Neural cell (in vitro differentiated cells): ENCODE measurements around the gene G6PD. TPM values are rescaled to one million over a fixed set of nuclear protein-coding genes. Genes with fewer than 3 reads are reported as not detected.

Experiments used
- H2AFZ ChIP-seq: fragments of 200-600, 300-800 bp; sonication (generic), shearing (Covaris generic); 2 replicates; pipeline ENCODE4 v1.6.0; 2014; ENCODE audit warnings: low read depth, mild to moderate bottlenecking, antibody characterized with exemption, low read length, moderate library complexity
- H3F3A ChIP-seq: fragments of 200-600 bp; shearing (Covaris generic); 2 replicates; pipeline ENCODE4 v1.6.1; 2016; ENCODE audit warnings: mild to moderate bottlenecking, moderate library complexity, mixed read lengths, antibody characterized with exemption, low read length; ENCODE audit not compliant: insufficient read depth, poor library complexity, severe bottlenecking
- H3K27ac ChIP-seq: fragments of 200-600, 300-800 bp; sonication (generic), shearing (Covaris generic); 2 replicates; pipeline ENCODE4 v1.5.1; 2014; ENCODE audit warnings: mild to moderate bottlenecking, low read length, moderate library complexity
- H3K27me3 ChIP-seq: fragments of 300-800, 200-600 bp; sonication (generic), shearing (Covaris generic); 2 replicates; pipeline ENCODE4 v1.6.0; 2014; ENCODE audit warnings: mild to moderate bottlenecking, low read depth, low read length, moderate library complexity; ENCODE audit not compliant: insufficient read depth
- H3K36me3 ChIP-seq: fragments of 300-800, 200-600 bp; sonication (generic), shearing (Covaris generic); 2 replicates; pipeline ENCODE4 v1.5.1; 2014; ENCODE audit warnings: mild to moderate bottlenecking, antibody characterized with exemption, low read length, moderate library complexity; ENCODE audit not compliant: insufficient read depth
- H3K4me2 ChIP-seq: fragments of 300-800, 200-600 bp; sonication (generic), shearing (Covaris generic); 2 replicates; pipeline ENCODE4 v1.6.0; 2014; ENCODE audit warnings: mild to moderate bottlenecking, low read length
- H3K4me3 ChIP-seq: fragments of 300-800, 200-600 bp; sonication (generic), shearing (Covaris generic); 2 replicates; pipeline ENCODE4 v1.5.1; 2014; ENCODE audit warnings: mild to moderate bottlenecking, low read length, moderate library complexity
- H3K79me2 ChIP-seq: fragments of 200-600 bp; shearing (Covaris generic); replicated peaks from 2 replicates; pipeline ENCODE4 v1.6.0; 2014; ENCODE audit warnings: mild to moderate bottlenecking, low read length, moderate library complexity; ENCODE audit not compliant: insufficient read depth
- H3K9ac ChIP-seq: fragments of 300-800, 200-600 bp; sonication (generic), shearing (Covaris generic); 2 replicates; pipeline ENCODE4 v1.6.1; 2016; ENCODE audit warnings: mild to moderate bottlenecking, low read length, mixed read lengths
- H3K9me2 ChIP-seq: fragments of 200-600 bp; shearing (Covaris generic); 2 replicates; pipeline ENCODE4 v1.6.1; 2016; ENCODE audit warnings: mild to moderate bottlenecking, low read length, mixed read lengths; ENCODE audit not compliant: insufficient read depth
- H3K9me3 ChIP-seq: fragments of 200-600, 300-800 bp; sonication (generic), shearing (Covaris generic); 2 replicates; pipeline ENCODE4 v1.6.1; 2016; ENCODE audit warnings: mild to moderate bottlenecking, mixed run types, low read length, moderate library complexity, mixed read lengths
- H4K20me1 ChIP-seq: fragments of 200-600 bp; shearing (Covaris generic); 2 replicates; pipeline ENCODE4 v1.6.1; 2016; ENCODE audit warnings: mild to moderate bottlenecking, mixed run types; ENCODE audit not compliant: insufficient read depth
- CTCF ChIP-seq: fragments of 450-650 bp; IDR thresholded peaks from 2 replicates; pipeline ENCODE4 v1.5.1; 2014; ENCODE audit warnings: antibody characterized with exemption, mild to moderate bottlenecking, moderate library complexity; ENCODE audit not compliant: poor library complexity, severe bottlenecking
- EP300 ChIP-seq: fragments of 450-650 bp; conservative IDR thresholded peaks from 2 replicates; pipeline ENCODE4 v1.6.1; 2014; ENCODE audit warnings: antibody characterized with exemption, mild to moderate bottlenecking, moderate library complexity; ENCODE audit not compliant: poor library complexity, severe bottlenecking
- EZH2 ChIP-seq: fragments of 200-600, 300-800 bp; shearing (Covaris generic), sonication (generic); IDR thresholded peaks from 2 replicates; pipeline ENCODE4 v1.6.1; 2014; ENCODE audit warnings: antibody characterized with exemption, low read length, borderline replicate concordance, mild to moderate bottlenecking; ENCODE audit not compliant: insufficient read depth, poor library complexity, severe bottlenecking
- MXI1 ChIP-seq: fragments of 450-650 bp; conservative IDR thresholded peaks from 2 replicates; pipeline ENCODE4 v1.6.1; 2014; ENCODE audit warnings: antibody characterized with exemption, mild to moderate bottlenecking; ENCODE audit not compliant: poor library complexity, severe bottlenecking
- POLR2AphosphoS5 ChIP-seq: IDR thresholded peaks from 2 replicates; pipeline ENCODE4 v1.6.1; 2012
- RAD21 ChIP-seq: fragments of 450-650 bp; conservative IDR thresholded peaks from 2 replicates; pipeline ENCODE4 v1.6.1; 2014; ENCODE audit warnings: antibody characterized with exemption, mild to moderate bottlenecking, moderate library complexity
- REST ChIP-seq: IDR thresholded peaks from 2 replicates; pipeline ENCODE4 v1.6.1; 2012; ENCODE audit warnings: borderline replicate concordance
- SMC3 ChIP-seq: fragments of 450-650 bp; conservative IDR thresholded peaks from 2 replicates; pipeline ENCODE4 v1.6.1; 2014; ENCODE audit warnings: antibody characterized with exemption, mild to moderate bottlenecking, moderate library complexity; ENCODE audit not compliant: poor library complexity
- TAF1 ChIP-seq: IDR thresholded peaks from 2 replicates; pipeline ENCODE4 v1.6.1; 2012; ENCODE audit warnings: low read depth
- polyA plus RNA-seq: library from polyadenylated mRNA; depleted of rRNA; stranded (reverse); fragments of >200 nt; gene quantifications from 2 replicates; pipeline ENCODE4 v1.2.3, GENCODE V29; 2014

Gene G6PD
- polyA plus RNA-seq, 1 donor from 2014 or later = 18.8 TPM

- H4K20me1 ChIP-seq = no peaks in the 10 kb centered on the region
- no peaks in the 10 kb centered on the region for H3F3A ChIP-seq
- H3K9ac ChIP-seq = no peak overlapping the region
- H3K27me3 ChIP-seq = no peaks in the 10 kb centered on the region
- H3K4me3 ChIP-seq = no peak overlapping the region
- H3K4me2 ChIP-seq = no peak overlapping the region
- no peak for TF ChIP-seq RAD21
- TF ChIP-seq MXI1 = no peak
- no peak for TF ChIP-seq CTCF
- TF ChIP-seq SMC3 = no peak
- TF ChIP-seq EZH2 = no peak
- no peak for TF ChIP-seq TAF1
- TF ChIP-seq POLR2AphosphoS5 = no peak
- TF ChIP-seq EP300 = no peak
- no peak for TF ChIP-seq REST
- H3K79me2 ChIP-seq = no peaks in the 10 kb centered on the region
- no peaks in the 10 kb centered on the region for H3K9me3 ChIP-seq
- no peak overlapping the region for H2AFZ ChIP-seq
- no peak overlapping the region for H3K27ac ChIP-seq
- H3K9me2 ChIP-seq = no peaks in the 10 kb centered on the region
- no peaks in the 10 kb centered on the region for H3K36me3 ChIP-seq
Observed at GRCh38 chrX:154542723-154543424, 3.8 kb downstream of the G6PD start.

- no peaks in the 10 kb centered on the region for H3K79me2 ChIP-seq
- H3K4me2 ChIP-seq = no peak overlapping the region
- H4K20me1 ChIP-seq = no peaks in the 10 kb centered on the region
- H3F3A ChIP-seq = no peaks in the 10 kb centered on the region
- no peaks in the 10 kb centered on the region for H3K9me2 ChIP-seq
- no peaks in the 10 kb centered on the region for H3K27me3 ChIP-seq
- H2AFZ ChIP-seq = no peak overlapping the region
- TF ChIP-seq POLR2AphosphoS5 (no peak), MXI1 (no peak), CTCF (no peak), SMC3 (no peak), REST (no peak), EP300 (no peak), RAD21 (no peak), EZH2 (no peak), TAF1 (no peak)
- no peak overlapping the region for H3K9ac ChIP-seq
- H3K4me3 ChIP-seq = no peak overlapping the region
- no peak overlapping the region for H3K27ac ChIP-seq
- no peaks in the 10 kb centered on the region for H3K36me3 ChIP-seq
- no peaks in the 10 kb centered on the region for H3K9me3 ChIP-seq
Observed at GRCh38 chrX:154541896-154542722, 4.5 kb downstream of the G6PD start.
